SK-N-SH (cell line): ENCODE data around the gene MRPL10. TPM values are rescaled to one million over a fixed set of nuclear protein-coding genes. Genes with fewer than 3 reads are reported as not detected.

Source experiments
- CTCF ChIA-PET: fragments of 300-600, 350-600 bp; formaldehyde crosslinking; extraction: SDS; loops from one replicate; lab custom pipeline; 2021; lab: Yijun Ruan, JAX
- POLR2A ChIA-PET: fragments of 350-600 bp; sonication (Branson Sonifier 250); formaldehyde crosslinking; extraction: SDS; loops from one replicate; lab custom pipeline; 2020; ENCODE audit warnings: antibody characterized with exemption, inconsistent platforms; lab: Yijun Ruan, JAX
- DNase-seq: peaks from one replicate; pipeline ENCODE4 v3.0.0; 2012
- H2AFZ ChIP-seq: fragments of 200-600 bp; sonication (generic); 2 replicates; pipeline ENCODE4 v1.8.1; 2016; ENCODE audit warnings: antibody characterized with exemption, mild to moderate bottlenecking, low read depth
- H3F3A ChIP-seq: fragments of 200-600 bp; sonication (generic); replicated peaks from 2 replicates; pipeline ENCODE3; 2016; ENCODE audit warnings: antibody characterized with exemption, mild to moderate bottlenecking; ENCODE audit not compliant: insufficient read depth
- H3K27ac ChIP-seq, 2 experiments: fragments of 200-500 bp in 1 of 2; fragments of 200-600 bp in 1 of 2; sonication (Bioruptor generic) in 1 of 2; sonication (generic), shearing (Covaris generic) in 1 of 2; 2 replicates each; pipeline versions ENCODE4 v1.5.1 to v1.6.1; 2014 to 2016; ENCODE audit warnings: low read depth in 2 of 2, inconsistent platforms in 1 of 2, low read length in 1 of 2, mild to moderate bottlenecking in 1 of 2, mixed read lengths in 1 of 2
- H3K27me3 ChIP-seq: fragments of 200-600 bp; sonication (generic), shearing (Covaris generic); 2 replicates; pipeline ENCODE4 v1.6.1; 2016; ENCODE audit warnings: mixed run types; ENCODE audit not compliant: insufficient read depth
- H3K36me3 ChIP-seq, 2 experiments: fragments of 200-500 bp in 1 of 2; fragments of 200-600 bp in 1 of 2; sonication (Bioruptor generic) in 1 of 2; sonication (generic) in 1 of 2; replicated peaks in 1 of 2; 2 replicates each; pipeline versions ENCODE3 to v1.5.1; 2014 to 2016; ENCODE audit warnings: low read length in 1 of 2, mild to moderate bottlenecking in 1 of 2; ENCODE audit not compliant: insufficient read depth in 2 of 2, control insufficient read depth in 1 of 2
- H3K4me1 ChIP-seq, 2 experiments: fragments of 200-500 bp in 1 of 2; fragments of 200-600 bp in 1 of 2; sonication (Bioruptor generic) in 1 of 2; sonication (generic), shearing (Covaris generic) in 1 of 2; 2 replicates each; pipeline versions ENCODE4 v1.5.1 to v1.6.1; 2014 to 2016; ENCODE audit warnings: low read depth in 1 of 2, low read length in 1 of 2, mixed run types in 1 of 2; ENCODE audit not compliant: insufficient read depth in 2 of 2, control insufficient read depth in 1 of 2
- H3K4me2 ChIP-seq: fragments of 200-600 bp; sonication (generic), shearing (Covaris generic); 2 replicates; pipeline ENCODE4 v1.6.1; 2017; ENCODE audit warnings: mixed run types
- H3K4me3 ChIP-seq, 2 experiments: fragments of 200-500 bp in 1 of 2; fragments of 200-600 bp in 1 of 2; sonication (Bioruptor generic) in 1 of 2; sonication (generic), shearing (Covaris generic) in 1 of 2; 2 replicates each; pipeline versions ENCODE4 v1.5.1 to v1.8.1; 2014 to 2016; ENCODE audit warnings: low read depth in 2 of 2, inconsistent platforms in 1 of 2, low read length in 1 of 2, mild to moderate bottlenecking in 1 of 2, mixed read lengths in 1 of 2, moderate library complexity in 1 of 2
- H3K79me2 ChIP-seq: fragments of 200-600 bp; sonication (generic); 2 replicates; pipeline ENCODE4 v1.8.1; 2017; ENCODE audit warnings: mild to moderate bottlenecking; ENCODE audit not compliant: insufficient read depth
- H3K9ac ChIP-seq: fragments of 200-600 bp; sonication (generic); 2 replicates; pipeline ENCODE4 v1.6.1; 2017; ENCODE audit warnings: mixed run types
- H3K9me2 ChIP-seq: fragments of 200-600 bp; sonication (generic); 2 replicates; pipeline ENCODE4 v1.6.1; 2017; ENCODE audit warnings: mixed run types
- H3K9me3 ChIP-seq: fragments of 200-600 bp; sonication (generic); 2 replicates; pipeline ENCODE4 v1.6.1; 2017; ENCODE audit warnings: mixed run types, mild to moderate bottlenecking, moderate library complexity
- H4K20me1 ChIP-seq: fragments of 200-600 bp; sonication (generic); 2 replicates; pipeline ENCODE4 v1.6.1; 2017; ENCODE audit warnings: mild to moderate bottlenecking, mixed run types; ENCODE audit not compliant: insufficient read depth
- CTCF ChIP-seq: fragments of 200-600 bp; sonication (generic); IDR thresholded peaks from 2 replicates; pipeline ENCODE4 v1.6.1; 2017; ENCODE audit warnings: antibody characterized with exemption, mild to moderate bottlenecking, moderate library complexity
- EP300 ChIP-seq, 2 experiments: IDR thresholded peaks; 2 replicates each; pipeline versions ENCODE4 v1.4.0 to v1.6.1; 2012; ENCODE audit warnings: borderline replicate concordance in 1 of 2, low read depth in 1 of 2, low read length in 1 of 2
- FOSL2 ChIP-seq: IDR thresholded peaks from 2 replicates; pipeline ENCODE4 v1.4.0; 2012; ENCODE audit warnings: low read depth, mild to moderate bottlenecking, moderate library complexity, borderline replicate concordance
- FOXJ3 ChIP-seq: sonication (generic); formaldehyde crosslinking; IDR thresholded peaks from 2 replicates; pipeline ENCODE4 v1.5.1; 2020; ENCODE audit warnings: mild to moderate bottlenecking, missing genetic modification reagents
- IRF3 ChIP-seq: fragments of 150-350 bp; IDR thresholded peaks from 2 replicates; pipeline ENCODE4 v1.6.1; 2016; ENCODE audit warnings: mild to moderate bottlenecking, low read depth, low read length
- MAX ChIP-seq: IDR thresholded peaks from 2 replicates; pipeline ENCODE4 v1.4.0; 2012; ENCODE audit warnings: low read depth
- MEF2A ChIP-seq: IDR thresholded peaks from 2 replicates; pipeline ENCODE4 v1.4.0; 2012; ENCODE audit warnings: low read depth, borderline replicate concordance
- NRF1 ChIP-seq: IDR thresholded peaks from 2 replicates; pipeline ENCODE4 v1.6.1; 2012; ENCODE audit warnings: low read depth, mild to moderate bottlenecking, low read length
- PBX3 ChIP-seq: IDR thresholded peaks from 2 replicates; pipeline ENCODE4; 2012
- POLR2AphosphoS5 ChIP-seq: IDR thresholded peaks from 2 replicates; pipeline ENCODE4 v1.6.1; 2012; ENCODE audit warnings: low read depth, low read length
- RAD21 ChIP-seq: IDR thresholded peaks from 2 replicates; pipeline ENCODE4 v1.6.1; 2012; ENCODE audit warnings: mild to moderate bottlenecking, low read length
- RCOR1 ChIP-seq: fragments of 150-350 bp; IDR thresholded peaks from 2 replicates; pipeline ENCODE4 v1.6.1; 2017; ENCODE audit warnings: antibody characterized with exemption, low read length
- REST ChIP-seq: IDR thresholded peaks from 2 replicates; pipeline ENCODE4 v1.6.1; 2012; ENCODE audit warnings: mild to moderate bottlenecking, low read depth, low read length, moderate library complexity
- RFX5 ChIP-seq: IDR thresholded peaks from 2 replicates; pipeline ENCODE4 v1.6.1; 2012; ENCODE audit warnings: mild to moderate bottlenecking, improper control_type of control experiment, low read length
- TCF12 ChIP-seq: IDR thresholded peaks from 2 replicates; pipeline ENCODE4 v1.4.0; 2012
- TEAD4 ChIP-seq: IDR thresholded peaks from 2 replicates; pipeline ENCODE4 v1.4.0; 2012; ENCODE audit warnings: mild to moderate bottlenecking, borderline replicate concordance; ENCODE audit not compliant: insufficient read depth
- USF1 ChIP-seq: IDR thresholded peaks from 2 replicates; pipeline ENCODE4 v1.4.0; 2012; ENCODE audit warnings: low read depth, borderline replicate concordance
- WGBS: methylation state at CpG from one replicate; pipeline ENCODE4 v1.1.6; 2017; ENCODE audit warnings: low lambda C conversion rate; 5-methylcytosine and 5-hydroxymethylcytosine counted together
- polyA plus RNA-seq, 3 experiments: library from polyadenylated mRNA; depleted of rRNA; stranded (reverse); fragments of >200 nt; gene quantifications; 2 replicates each; pipeline ENCODE4 v1.2.3, GENCODE V29; 2012

MRPL10 gene
- polyA plus RNA-seq, 1 of the 3 experiments (the other 2 are of a cell fraction): 136 TPM

- Histone ChIP-seq H2AFZ (no peak overlapping the region), H3F3A (peaks cover 5% of the 10 kb centered on the region), H3K4me1 (no peaks in the 10 kb centered on the region), H3K27ac (no peak overlapping the region), H3K4me3 (no peak overlapping the region), H3K9me3 (no peaks in the 10 kb centered on the region), H3K79me2 (no peaks in the 10 kb centered on the region), H3K9me2 (no peaks in the 10 kb centered on the region), H3K4me2 (no peak overlapping the region), H3K27me3 (no peaks in the 10 kb centered on the region), H4K20me1 (0 out of 2 replicates have a peak, but pooled peaks cover 6% of the 10 kb centered on the region), H3K9ac (no peak overlapping the region), H3K36me3 (peaks cover 9 to 76% of the 10 kb centered on the region in 2 experiments)
- WGBS: 89% methylated on average over 18 of the region's 18 CpGs
- peak; percentile 17 for DNase-seq
- POLR2A ChIA-PET: no interaction called here
- no peak for TF ChIP-seq POLR2AphosphoS5
- TF ChIP-seq USF1: no peak
- TF ChIP-seq MAX: no peak
- TF ChIP-seq CTCF: no peak
- TF ChIP-seq RFX5: no peak
- no peak for TF ChIP-seq IRF3
- no peak for TF ChIP-seq RCOR1
- TF ChIP-seq EP300 (IDR thresholded peaks at IDR 0.05; ENCODE audit: borderline replicate concordance in 1 of 2, low read depth in 1 of 2, low read length in 1 of 2): no peak
- TF ChIP-seq NRF1: no peak
- TF ChIP-seq TEAD4: no peak
- TF ChIP-seq TCF12: no peak
- no peak for TF ChIP-seq REST
- no peak for TF ChIP-seq MEF2A
- TF ChIP-seq PBX3: no peak
- no peak for TF ChIP-seq FOSL2
- no peak for TF ChIP-seq FOXJ3 (CRISPR knock-in tag)
- TF ChIP-seq RAD21: no peak
- CTCF ChIA-PET: no interaction called here
Observed at GRCh38 chr17:47812146-47812920, 19.0 kb downstream of the MRPL10 start.
